Prostate gland (tissue), 2 donors: ENCODE results near the gene BLM.

Experiments used
- POLR2AphosphoS5 ChIP-seq: sonication (generic); formaldehyde crosslinking; IDR thresholded peaks from one replicate; pipeline ENCODE4 v1.6.1; 2017; ENCODE audit warnings: antibody characterized with exemption
- TF ChIP-seq, protein P1 (sequence below), 4 experiments: fragments of 200-600 bp in 2 of 4; fragments of 450-650 bp in 2 of 4; sonication (generic) in 2 of 4; IDR thresholded peaks; 1 replicate in 3 of 4; 2 replicates in 1 of 4; pipeline ENCODE4 v1.5.1; 2016 to 2019; ENCODE audit warnings: antibody characterized with exemption in 4 of 4, mild to moderate bottlenecking in 2 of 4, moderate library complexity in 2 of 4

DNA sequence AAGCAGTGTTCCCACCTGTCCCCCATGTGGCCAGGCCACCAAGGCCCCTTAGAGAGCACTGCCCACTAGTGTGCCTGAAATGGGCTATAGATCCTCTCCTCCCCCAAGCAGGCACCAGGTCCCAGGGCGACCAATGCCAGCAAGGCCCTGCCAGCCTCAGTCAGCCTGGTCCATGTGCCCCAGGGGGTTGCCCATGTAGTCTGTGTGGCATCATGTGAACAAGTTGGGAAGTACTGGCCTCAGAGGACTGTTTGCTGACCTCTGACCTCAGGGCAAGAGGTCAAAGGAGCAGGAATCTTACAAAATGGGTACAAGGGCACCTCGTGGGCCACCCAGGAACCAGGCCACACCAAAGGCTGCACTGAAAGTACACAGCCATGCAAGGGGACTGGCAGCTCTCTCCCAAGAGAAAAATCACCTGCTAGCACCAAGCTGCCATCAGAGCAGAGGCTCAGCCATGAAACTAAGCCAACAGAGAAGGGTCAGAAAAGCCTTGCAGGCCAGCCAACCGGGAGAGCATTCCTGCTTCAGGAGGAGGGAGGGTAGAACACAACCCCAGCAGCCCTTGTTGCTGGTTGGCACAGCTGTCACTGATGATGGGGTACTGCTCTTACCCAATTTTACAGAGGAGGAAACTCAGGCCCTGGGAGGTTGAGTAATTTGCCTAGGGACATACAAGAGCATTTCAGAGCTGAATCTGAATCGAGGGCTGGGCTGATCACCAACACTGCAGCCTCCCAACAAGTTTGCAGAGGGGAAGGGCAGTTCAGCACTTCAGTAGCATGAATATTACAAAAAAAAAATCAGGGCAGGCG is 146.0 kb downstream of the BLM start:
- TF ChIP-seq POLR2AphosphoS5 = peak; percentile 19
- TF ChIP-seq, protein P1, sequence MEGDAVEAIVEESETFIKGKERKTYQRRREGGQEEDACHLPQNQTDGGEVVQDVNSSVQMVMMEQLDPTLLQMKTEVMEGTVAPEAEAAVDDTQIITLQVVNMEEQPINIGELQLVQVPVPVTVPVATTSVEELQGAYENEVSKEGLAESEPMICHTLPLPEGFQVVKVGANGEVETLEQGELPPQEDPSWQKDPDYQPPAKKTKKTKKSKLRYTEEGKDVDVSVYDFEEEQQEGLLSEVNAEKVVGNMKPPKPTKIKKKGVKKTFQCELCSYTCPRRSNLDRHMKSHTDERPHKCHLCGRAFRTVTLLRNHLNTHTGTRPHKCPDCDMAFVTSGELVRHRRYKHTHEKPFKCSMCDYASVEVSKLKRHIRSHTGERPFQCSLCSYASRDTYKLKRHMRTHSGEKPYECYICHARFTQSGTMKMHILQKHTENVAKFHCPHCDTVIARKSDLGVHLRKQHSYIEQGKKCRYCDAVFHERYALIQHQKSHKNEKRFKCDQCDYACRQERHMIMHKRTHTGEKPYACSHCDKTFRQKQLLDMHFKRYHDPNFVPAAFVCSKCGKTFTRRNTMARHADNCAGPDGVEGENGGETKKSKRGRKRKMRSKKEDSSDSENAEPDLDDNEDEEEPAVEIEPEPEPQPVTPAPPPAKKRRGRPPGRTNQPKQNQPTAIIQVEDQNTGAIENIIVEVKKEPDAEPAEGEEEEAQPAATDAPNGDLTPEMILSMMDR (IDR thresholded peaks at IDR 0.05) = no peak
